GM19455 (cell line): ENCODE measurements around the gene SYNPR.
"Not testable (repeated sequence)": the region's sequence is repeated elsewhere in the genome, so short reads cannot be mapped to it uniquely, and the experiment has no call there.

Experiments
- ATAC-seq: cut with Tn5 transposase; IDR thresholded peaks from one replicate; pipeline ENCODE4 v1.9.1; 2021; ENCODE audit not compliant: unreplicated experiment

SYNPR gene

GRCh38 chr3:63607716-63608115, 329.6 kb downstream of the SYNPR start:
- no peak for ATAC-seq

- ATAC-seq, result no peak
Observed at GRCh38 chr3:63609408-63609807, 331.3 kb downstream of the SYNPR start.

- ATAC-seq, result no peak
Observed at GRCh38 chr3:63609834-63610233, 331.7 kb downstream of the SYNPR start.

GRCh38 chr3:63611382-63611781, 333.3 kb downstream of the SYNPR start:
- ATAC-seq, result no peak

GRCh38 chr3:63613561-63613960, 335.5 kb downstream of the SYNPR start:
- no peak for ATAC-seq

- ATAC-seq, result no peak
Observed at GRCh38 chr3:63617391-63617790, 339.3 kb downstream of the SYNPR start.

- ATAC-seq, result no peak
Observed at GRCh38 chr3:63624941-63625560, 346.9 kb downstream of the SYNPR start.

GRCh38 chr3:63631670-63632069, 353.6 kb downstream of the SYNPR start:
- no peak for ATAC-seq

GRCh38 chr3:63635186-63635585, 357.1 kb downstream of the SYNPR start:
- ATAC-seq, result no peak

GRCh38 chr3:63639806-63640205, 361.7 kb downstream of the SYNPR start:
- no peak for ATAC-seq

GRCh38 chr3:63642488-63642887, 364.4 kb downstream of the SYNPR start:
- no peak for ATAC-seq

GRCh38 chr3:63644212-63644797, 366.2 kb downstream of the SYNPR start:
- ATAC-seq, result no peak

- not testable (repeated sequence) for ATAC-seq
Observed at GRCh38 chr3:63644928-63645781, 367.0 kb downstream of the SYNPR start.

- ATAC-seq, result no peak
Observed at GRCh38 chr3:63652066-63652725, 374.1 kb downstream of the SYNPR start, which contains the start of gene SNTN. SNTN (plus strand) TSS chr3:63652675; CDS start chr3:63652688, 13 bp downstream.

GRCh38 chr3:63654211-63654610, 376.1 kb downstream of the SYNPR start:
- no peak for ATAC-seq

- no peak for ATAC-seq
Observed at GRCh38 chr3:63654931-63655330, 376.8 kb downstream of the SYNPR start.

GRCh38 chr3:63655519-63655918, 377.4 kb downstream of the SYNPR start:
- ATAC-seq, result no peak

- no peak for ATAC-seq
Observed at GRCh38 chr3:63656786-63657185, 378.7 kb downstream of the SYNPR start.

GRCh38 chr3:63661242-63661641, 383.1 kb downstream of the SYNPR start:
- ATAC-seq, result no peak

GRCh38 chr3:63662011-63662410, 383.9 kb downstream of the SYNPR start:
- no peak for ATAC-seq

GRCh38 chr3:63662500-63662899, 384.4 kb downstream of the SYNPR start:
- ATAC-seq, result no peak
